NCI-H524 (cell line): ENCODE results near the gene CES2.
A peak's percentile ranks its signal among the peaks of the same experiment; 100 is the strongest.
"Not testable (repeated sequence)": the region's sequence is repeated elsewhere in the genome, so short reads cannot be mapped to it uniquely, and the experiment has no call there.

ENCODE experiments used
- DNase-seq, 2 experiments: peaks; one replicate each; lab custom pipeline; 2025; lab: John Stamatoyannopoulos, UW

Gene CES2

GRCh38 chr16:66935314-66936011, at the start of gene CES2:
Gene CES2 (plus strand): TSS chr16:66935516. CDS start chr16:66935636, 120 bp downstream.
- DNase-seq, result no peak

- DNase-seq, result no peak
Observed at GRCh38 chr16:66886321-66886720, 49.0 kb upstream of the CES2 start.

- DNase-seq, result no peak
Observed at GRCh38 chr16:66886914-66887313, 48.4 kb upstream of the CES2 start.

- no peak for DNase-seq
Observed at GRCh38 chr16:66888647-66889615, 46.4 kb upstream of the CES2 start.

GRCh38 chr16:66889622-66890021, 45.7 kb upstream of the CES2 start:
- DNase-seq, result no peak

- no peak for DNase-seq
Observed at GRCh38 chr16:66890799-66891198, 44.5 kb upstream of the CES2 start.

- no peak for DNase-seq
Observed at GRCh38 chr16:66891360-66891759, 44.0 kb upstream of the CES2 start.

GRCh38 chr16:66891797-66892196, 43.5 kb upstream of the CES2 start:
- DNase-seq, result no peak

GRCh38 chr16:66894055-66894454, 41.3 kb upstream of the CES2 start:
- DNase-seq, result no peak

GRCh38 chr16:66894948-66895688, 40.2 kb upstream of the CES2 start:
- peak; percentile 68 to 86 for DNase-seq

GRCh38 chr16:66895689-66895979, 39.7 kb upstream of the CES2 start:
- no peak for DNase-seq

- peak in 1 of 2 experiments; percentile 39 for DNase-seq
Observed at GRCh38 chr16:66895999-66896398, 39.3 kb upstream of the CES2 start.

GRCh38 chr16:66896682-66897081, 38.6 kb upstream of the CES2 start:
- not testable (repeated sequence) for DNase-seq

GRCh38 chr16:66898207-66898606, 37.1 kb upstream of the CES2 start:
- no peak for DNase-seq

GRCh38 chr16:66898933-66899309, 36.4 kb upstream of the CES2 start:
- no peak for DNase-seq

GRCh38 chr16:66899310-66899944, 35.9 kb upstream of the CES2 start:
- no peak for DNase-seq

GRCh38 chr16:66899945-66900710, 35.2 kb upstream of the CES2 start:
- peak; percentile 91 to 92 for DNase-seq

- DNase-seq, result peak; percentile 65 to 77
Observed at GRCh38 chr16:66900721-66901441, 34.4 kb upstream of the CES2 start.

- no peak for DNase-seq
Observed at GRCh38 chr16:66901626-66902025, 33.7 kb upstream of the CES2 start.
